HepG2 (cell line): ENCODE results near the gene PCNA. TPM values are rescaled to one million over a fixed set of nuclear protein-coding genes. Genes with fewer than 3 reads are reported as not detected.

ENCODE experiments used
- ATAC-seq: fragments of 200-7000 bp; cut with Tn5 transposase; 3 replicates; pipeline ENCODE4 v1.9.1; 2020; ENCODE audit warnings: mild to moderate bottlenecking, moderate library complexity
- BruUV-seq: library from RNA; stranded (reverse); fragments of 400-500 nt; replicated peaks from 2 replicates; lab custom pipeline; 2021; lab: Mats Ljungman, UMichigan
- CTCF ChIA-PET: fragments of 300-600 bp; formaldehyde crosslinking; extraction: SDS; loops from one replicate; lab custom pipeline; 2021; ENCODE audit warnings: low total read pairs, inconsistent platforms, low intra/inter-chr PET ratio; lab: Yijun Ruan, JAX
- POLR2A ChIA-PET: fragments of 350-600 bp; sonication (Branson Sonifier 250); formaldehyde crosslinking; loops from one replicate; lab custom pipeline; 2020; ENCODE audit warnings: antibody characterized with exemption, inconsistent platforms; lab: Yijun Ruan, JAX
- DNase-seq: peaks from one replicate; pipeline ENCODE4 v3.0.0-alpha.2; 2015; ENCODE audit warnings: low spot score
- FAIRE-seq: peaks from 3 replicates; lab custom pipeline; 2011; peaks lifted over from hg19 to GRCh38; lab: Jason Lieb, UNC
- H2AFZ ChIP-seq: one replicate; pipeline ENCODE4 v1.6.1; 2011; ENCODE audit warnings: low read length, inconsistent platforms
- H3K27ac ChIP-seq: fragments of 300-600 bp; 3 replicates; pipeline ENCODE4 v1.8.0; 2011; ENCODE audit warnings: mixed run types, mild to moderate bottlenecking, mixed read lengths, low read length, inconsistent platforms; ENCODE audit not compliant: insufficient read depth; ENCODE audit errors: extremely low read length
- H3K27me3 ChIP-seq, 2 experiments: fragments of 200-600 bp in 1 of 2; 2 replicates in 1 of 2; 3 replicates in 1 of 2; pipeline versions ENCODE4 v1.6.0 to v1.8.0; 2011; ENCODE audit warnings: low read length in 2 of 2, mild to moderate bottlenecking in 2 of 2, moderate library complexity in 2 of 2, inconsistent platforms in 1 of 2; ENCODE audit not compliant: insufficient read depth in 2 of 2, control insufficient read depth in 1 of 2
- H3K36me3 ChIP-seq, 2 experiments: fragments of 200-600 bp in 1 of 2; replicated peaks in 1 of 2; 2 replicates in 1 of 2; 3 replicates in 1 of 2; pipeline versions ENCODE4 v1.5.1 to v1.8.0; 2011; ENCODE audit warnings: low read length in 2 of 2, inconsistent platforms in 1 of 2; ENCODE audit not compliant: insufficient read depth in 2 of 2, control insufficient read depth in 1 of 2
- H3K4me1 ChIP-seq: 2 replicates; pipeline ENCODE4 v1.5.1; 2012; ENCODE audit warnings: low read length, inconsistent platforms; ENCODE audit not compliant: insufficient read depth
- H3K4me2 ChIP-seq: 2 replicates; pipeline ENCODE4 v1.6.0; 2011; ENCODE audit warnings: low read depth, low read length, inconsistent platforms
- H3K4me3 ChIP-seq, 3 experiments: fragments of 200-600 bp in 1 of 3; sonication (generic), shearing (Covaris generic) in 1 of 3; replicated peaks in 1 of 3; 2 replicates each; pipeline ENCODE4 v1.5.1; 2011 to 2016; ENCODE audit warnings: low read length in 3 of 3, inconsistent platforms in 2 of 3, low read depth in 2 of 3, mild to moderate bottlenecking in 2 of 3, control low read depth in 1 of 3, mixed read lengths in 1 of 3; ENCODE audit not compliant: insufficient read depth in 1 of 3
- H3K79me2 ChIP-seq: one replicate; pipeline ENCODE4 v1.6.1; 2011; ENCODE audit warnings: low read length, inconsistent platforms; ENCODE audit not compliant: insufficient read depth
- H3K9ac ChIP-seq: 2 replicates; pipeline ENCODE4 v1.6.0; 2011; ENCODE audit warnings: mild to moderate bottlenecking, low read depth, low read length, inconsistent platforms; ENCODE audit not compliant: insufficient read depth
- H3K9me3 ChIP-seq: 2 replicates; pipeline ENCODE4 v1.5.1; 2012; ENCODE audit warnings: mild to moderate bottlenecking, low read length
- H4K20me1 ChIP-seq: 2 replicates; pipeline ENCODE4 v1.6.0; 2011; ENCODE audit warnings: inconsistent platforms, mild to moderate bottlenecking, low read length, moderate library complexity; ENCODE audit not compliant: insufficient read depth
- ATF1 ChIP-seq: IDR thresholded peaks from 2 replicates; pipeline ENCODE4 v1.6.1; 2016; ENCODE audit warnings: mild to moderate bottlenecking, control low read depth
- GATAD1 ChIP-seq: IDR thresholded peaks from 2 replicates; pipeline ENCODE4 v1.6.1; 2016; ENCODE audit warnings: missing genetic modification reagents, missing compliant biosample characterization
- KLF15 ChIP-seq: sonication (generic); formaldehyde crosslinking; IDR thresholded peaks from 2 replicates; pipeline ENCODE4 v1.8.1; 2023; ENCODE audit warnings: borderline replicate concordance, mild to moderate bottlenecking, inconsistent platforms, missing genetic modification reagents, mixed read lengths
- MTA3 ChIP-seq: sonication (generic); formaldehyde crosslinking; IDR thresholded peaks from 2 replicates; pipeline ENCODE4 v1.4.0; 2020; ENCODE audit warnings: missing genetic modification reagents
- SP140L ChIP-seq: sonication (generic); formaldehyde crosslinking; IDR thresholded peaks from 2 replicates; pipeline ENCODE4 v1.4.0; 2020; ENCODE audit warnings: missing genetic modification reagents, borderline replicate concordance
- ZEB1 ChIP-seq: IDR thresholded peaks from 2 replicates; pipeline ENCODE4 v1.6.1; 2012; ENCODE audit warnings: mild to moderate bottlenecking, low read depth, inconsistent platforms; ENCODE audit not compliant: insufficient replicate concordance
- ZNF331 ChIP-seq: sonication (generic); formaldehyde crosslinking; IDR thresholded peaks from 2 replicates; pipeline ENCODE4 v1.4.0; 2020; ENCODE audit warnings: missing genetic modification reagents
- ZNF704 ChIP-seq: sonication (generic); formaldehyde crosslinking; IDR thresholded peaks from 2 replicates; pipeline ENCODE4 v1.8.1; 2023; ENCODE audit warnings: mild to moderate bottlenecking, inconsistent platforms, moderate library complexity, missing genetic modification reagents, borderline replicate concordance
- ZNF768 ChIP-seq: sonication (generic); formaldehyde crosslinking; IDR thresholded peaks from 2 replicates; pipeline ENCODE4 v1.4.0; 2020; ENCODE audit warnings: missing genetic modification reagents
- WGBS: methylation state at CpG from one replicate; pipeline ENCODE4 v1.1.6; 2017; ENCODE audit warnings: low lambda C conversion rate; 5-methylcytosine and 5-hydroxymethylcytosine counted together
- in situ Hi-C: cut with HindIII; loops from 2 replicates; pipeline ENCODE4 v1.10.0; 2017; ENCODE audit warnings: low pct_unique_long_range_greater_than_20kb; ENCODE audit not compliant: extremely low pct_ligation_motif_present
- intact Hi-C: fragments of 100-400 bp; cut with micrococcal nuclease; formaldehyde crosslinking; loops from one replicate; pipeline ENCODE4 v1.10.0; 2022; ENCODE audit not compliant: unreplicated experiment
- polyA plus RNA-seq, 8 experiments: library from polyadenylated mRNA; depleted of rRNA in 3 of 8; stranded (reverse) in 7 of 8; unstranded in 1 of 8; fragments of >200 nt; fragmentation: Illumina TruSeq in 4 of 8; extraction: Trizol in 4 of 8; gene quantifications; 2 replicates each; pipeline versions ENCODE4 v1.2.1 to v1.2.3, GENCODE V29; 2011 to 2016; ENCODE audit warnings: low read depth in 4 of 8, missing spikeins in 1 of 8, mixed read lengths in 1 of 8; ENCODE audit not compliant: insufficient read depth in 1 of 8
- total RNA-seq, 5 experiments: library from RNA; depleted of rRNA; stranded (reverse); fragments of >200 nt; fragmentation: Illumina TruSeq; extraction: Trizol; gene quantifications; 2 replicates each; pipeline ENCODE4 v1.2.3, GENCODE V29; 2016; ENCODE audit warnings: low read depth in 1 of 5
- TF ChIP-seq, protein P1 (sequence below): sonication (generic); formaldehyde crosslinking; conservative IDR thresholded peaks from 2 replicates; pipeline ENCODE4 v1.4.0; 2020; ENCODE audit warnings: missing genetic modification reagents
- TF ChIP-seq, protein P2 (sequence below): sonication (generic); formaldehyde crosslinking; IDR thresholded peaks from 2 replicates; pipeline ENCODE4 v1.9.0; 2022; ENCODE audit warnings: low read depth, missing genetic modification reagents

Gene PCNA
- total and polyA plus RNA-seq, 2 of the 13 experiments (the other 11 are each of a cell fraction or from before 2014, with no cell fraction given), result 229 to 655 TPM

- FAIRE-seq (no peak), DNase-seq (no peak), ATAC-seq (no peak)
- no TSS peak for BruUV-seq
- H3K79me2 ChIP-seq, result no peaks in the 10 kb centered on the region
- H3K9me3 ChIP-seq, result no peaks in the 10 kb centered on the region
- H3K27me3 ChIP-seq, result no peaks in the 10 kb centered on the region
- WGBS, result 68% methylated on average over 9 of the region's 9 CpGs
- H3K27ac ChIP-seq, result no peak overlapping the region
- ChIA-PET POLR2A (no interaction called here), CTCF (no interaction called here)
- no peaks in the 10 kb centered on the region for H3K36me3 ChIP-seq
- TF ChIP-seq ZNF704 (no peak), ATF1 (CRISPR knock-in tag) (no peak), SP140L (no peak), ZEB1 (no peak), ZNF331 (CRISPR knock-in tag) (no peak), GATAD1 (no peak), KLF15 (CRISPR knock-in tag) (no peak), ZNF768 (no peak), MTA3 (CRISPR knock-in tag) (no peak)
- TF ChIP-seq, protein P1, sequence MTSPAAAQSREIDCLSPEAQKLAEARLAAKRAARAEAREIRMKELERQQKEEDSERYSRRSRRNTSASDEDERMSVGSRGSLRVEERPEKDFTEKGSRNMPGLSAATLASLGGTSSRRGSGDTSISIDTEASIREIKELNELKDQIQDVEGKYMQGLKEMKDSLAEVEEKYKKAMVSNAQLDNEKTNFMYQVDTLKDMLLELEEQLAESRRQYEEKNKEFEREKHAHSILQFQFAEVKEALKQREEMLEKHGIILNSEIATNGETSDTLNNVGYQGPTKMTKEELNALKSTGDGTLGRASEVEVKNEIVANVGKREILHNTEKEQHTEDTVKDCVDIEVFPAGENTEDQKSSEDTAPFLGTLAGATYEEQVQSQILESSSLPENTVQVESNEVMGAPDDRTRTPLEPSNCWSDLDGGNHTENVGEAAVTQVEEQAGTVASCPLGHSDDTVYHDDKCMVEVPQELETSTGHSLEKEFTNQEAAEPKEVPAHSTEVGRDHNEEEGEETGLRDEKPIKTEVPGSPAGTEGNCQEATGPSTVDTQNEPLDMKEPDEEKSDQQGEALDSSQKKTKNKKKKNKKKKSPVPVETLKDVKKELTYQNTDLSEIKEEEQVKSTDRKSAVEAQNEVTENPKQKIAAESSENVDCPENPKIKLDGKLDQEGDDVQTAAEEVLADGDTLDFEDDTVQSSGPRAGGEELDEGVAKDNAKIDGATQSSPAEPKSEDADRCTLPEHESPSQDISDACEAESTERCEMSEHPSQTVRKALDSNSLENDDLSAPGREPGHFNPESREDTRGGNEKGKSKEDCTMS, result no peak
- TF ChIP-seq, protein P2, sequence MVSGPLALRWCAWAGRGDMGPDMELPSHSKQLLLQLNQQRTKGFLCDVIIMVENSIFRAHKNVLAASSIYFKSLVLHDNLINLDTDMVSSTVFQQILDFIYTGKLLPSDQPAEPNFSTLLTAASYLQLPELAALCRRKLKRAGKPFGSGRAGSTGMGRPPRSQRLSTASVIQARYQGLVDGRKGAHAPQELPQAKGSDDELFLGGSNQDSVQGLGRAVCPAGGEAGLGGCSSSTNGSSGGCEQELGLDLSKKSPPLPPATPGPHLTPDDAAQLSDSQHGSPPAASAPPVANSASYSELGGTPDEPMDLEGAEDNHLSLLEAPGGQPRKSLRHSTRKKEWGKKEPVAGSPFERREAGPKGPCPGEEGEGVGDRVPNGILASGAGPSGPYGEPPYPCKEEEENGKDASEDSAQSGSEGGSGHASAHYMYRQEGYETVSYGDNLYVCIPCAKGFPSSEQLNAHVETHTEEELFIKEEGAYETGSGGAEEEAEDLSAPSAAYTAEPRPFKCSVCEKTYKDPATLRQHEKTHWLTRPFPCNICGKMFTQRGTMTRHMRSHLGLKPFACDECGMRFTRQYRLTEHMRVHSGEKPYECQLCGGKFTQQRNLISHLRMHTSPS (CRISPR knock-in tag), result no peak
- peaks cover 47% of the 10 kb centered on the region for H3K4me1 ChIP-seq
- no peaks in the 10 kb centered on the region for H4K20me1 ChIP-seq
- intact Hi-C loops, result no loop called here
- no peak overlapping the region for H2AFZ ChIP-seq
- H3K9ac ChIP-seq, result no peak overlapping the region
- in situ Hi-C loops, result no loop called here
- no peak overlapping the region for H3K4me3 ChIP-seq
- no peak overlapping the region for H3K4me2 ChIP-seq
These were observed 51.7 kb downstream of the PCNA start for GRCh38 chr20:5067877-5068645.
